Cardiac fibroblast (primary cell): ENCODE measurements around the gene VTCN1.
A peak's percentile ranks its signal among the peaks of the same experiment; 100 is the strongest.

ENCODE experiments used
- DNase-seq, 2 donors: peaks; one replicate each; pipeline versions ENCODE4 v3.0.0 to v3.0.0-alpha.2; 2010; ENCODE audit warnings: low read depth in 2 of 2
- H3K4me3 ChIP-seq, 2 donors: replicated peaks in 1 of 2; 1 replicate in 1 of 2; 2 replicates in 1 of 2; pipeline ENCODE4 v1.5.1; 2011; ENCODE audit warnings: low read depth in 2 of 2, low read length in 2 of 2, mild to moderate bottlenecking in 2 of 2, moderate library complexity in 1 of 2
- TF ChIP-seq, protein P1 (sequence below): IDR thresholded peaks from one replicate; pipeline ENCODE4 v1.5.1; 2011; ENCODE audit warnings: low read depth, mild to moderate bottlenecking, low read length, inconsistent platforms

Gene VTCN1

DNA sequence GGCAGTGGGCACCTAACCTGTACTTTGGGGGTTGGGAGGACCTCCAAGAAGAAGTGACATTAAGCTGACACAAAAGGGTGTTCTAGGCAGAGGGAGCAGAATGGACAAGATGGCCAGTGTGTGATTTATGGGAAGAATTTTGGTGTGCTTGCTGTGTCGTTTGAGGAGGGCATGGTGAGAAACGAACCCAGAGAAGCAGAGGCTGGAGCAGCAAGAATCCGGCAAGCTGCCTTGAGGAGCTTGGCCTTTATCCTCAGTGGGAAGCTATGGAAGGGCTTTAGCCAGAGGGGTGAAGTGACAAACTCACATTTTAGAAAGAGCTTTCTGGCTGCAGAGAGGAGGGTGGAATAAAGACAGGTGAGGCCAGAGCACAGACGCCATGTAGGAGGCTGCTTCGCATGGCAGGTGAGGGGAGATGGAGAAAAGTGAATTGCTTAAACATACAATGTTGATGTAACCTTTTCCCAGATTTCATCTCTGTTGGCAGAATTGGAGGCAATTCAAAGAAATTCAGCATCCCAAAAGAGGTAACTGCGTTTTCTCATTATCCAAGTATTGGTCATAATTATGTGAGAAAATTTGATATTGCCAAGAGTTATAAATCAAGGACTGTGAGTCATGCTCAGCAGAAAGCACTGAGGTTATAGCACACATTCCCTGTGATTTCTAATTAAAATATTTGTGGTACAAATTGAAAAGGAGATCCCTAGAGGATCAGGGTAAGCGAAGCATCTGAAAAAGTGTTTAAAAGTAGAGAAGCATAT is 115.7 kb downstream of the VTCN1 start:
- H3K4me3 ChIP-seq: no peak overlapping the region
- TF ChIP-seq, protein P1, sequence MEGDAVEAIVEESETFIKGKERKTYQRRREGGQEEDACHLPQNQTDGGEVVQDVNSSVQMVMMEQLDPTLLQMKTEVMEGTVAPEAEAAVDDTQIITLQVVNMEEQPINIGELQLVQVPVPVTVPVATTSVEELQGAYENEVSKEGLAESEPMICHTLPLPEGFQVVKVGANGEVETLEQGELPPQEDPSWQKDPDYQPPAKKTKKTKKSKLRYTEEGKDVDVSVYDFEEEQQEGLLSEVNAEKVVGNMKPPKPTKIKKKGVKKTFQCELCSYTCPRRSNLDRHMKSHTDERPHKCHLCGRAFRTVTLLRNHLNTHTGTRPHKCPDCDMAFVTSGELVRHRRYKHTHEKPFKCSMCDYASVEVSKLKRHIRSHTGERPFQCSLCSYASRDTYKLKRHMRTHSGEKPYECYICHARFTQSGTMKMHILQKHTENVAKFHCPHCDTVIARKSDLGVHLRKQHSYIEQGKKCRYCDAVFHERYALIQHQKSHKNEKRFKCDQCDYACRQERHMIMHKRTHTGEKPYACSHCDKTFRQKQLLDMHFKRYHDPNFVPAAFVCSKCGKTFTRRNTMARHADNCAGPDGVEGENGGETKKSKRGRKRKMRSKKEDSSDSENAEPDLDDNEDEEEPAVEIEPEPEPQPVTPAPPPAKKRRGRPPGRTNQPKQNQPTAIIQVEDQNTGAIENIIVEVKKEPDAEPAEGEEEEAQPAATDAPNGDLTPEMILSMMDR: no peak
- DNase-seq: no peak

DNA sequence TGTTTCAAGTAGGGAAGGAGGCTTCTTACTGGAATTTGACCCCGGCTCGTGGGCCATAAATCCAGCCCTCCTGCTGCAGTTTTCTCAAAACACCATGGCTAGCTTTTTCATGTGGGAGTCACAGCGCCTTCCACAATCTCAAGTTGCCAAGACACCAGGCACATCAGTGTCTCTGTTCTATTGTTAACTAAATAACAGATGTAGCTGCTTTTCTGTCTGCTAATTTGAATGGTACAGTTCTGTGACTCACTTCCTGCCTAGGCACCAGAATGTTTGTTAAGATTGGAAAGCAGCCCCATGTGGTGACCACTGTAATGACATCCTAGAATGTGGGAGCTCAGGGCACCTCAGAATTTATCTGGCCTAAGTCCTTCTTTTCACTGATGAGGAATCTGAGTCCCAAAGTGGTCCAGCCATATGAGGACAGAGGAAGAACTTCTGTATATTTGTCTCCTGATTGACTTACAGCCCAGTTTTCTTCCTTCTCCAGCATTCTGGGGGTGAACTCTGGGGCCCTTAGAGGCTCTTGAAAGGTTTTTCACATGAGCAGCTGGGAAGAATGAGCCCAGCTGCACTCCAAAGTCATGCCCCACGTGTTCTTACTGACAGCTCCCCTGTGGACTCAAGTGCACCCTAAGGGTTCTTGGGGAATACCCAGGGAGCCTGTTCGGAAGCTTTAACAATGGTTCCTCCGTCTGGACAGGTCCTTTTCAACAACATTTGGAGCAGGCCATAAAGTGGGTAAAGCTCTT is 116.7 kb downstream of the VTCN1 start:
- peak; percentile 64 to 83 for DNase-seq
- no peak overlapping the region for H3K4me3 ChIP-seq
- TF ChIP-seq, protein P1: peak; percentile 50
